ENCODE results near the gene CTNNB1.

The CTNNB1 gene

GRCh38 chr3:41237907-41238306 lies 38.6 kb downstream of the CTNNB1 start:
- POLR2A ChIA-PET: no interaction called here

GRCh38 chr3:41239587-41239986 lies 40.3 kb downstream of the CTNNB1 start:
- DNase-seq (ENCODE audit: low read depth, low spot score): no peak
- ChIA-PET POLR2A (no interaction called here), CTCF (no interaction called here)
- TF ChIP-seq CTCF (IDR thresholded peaks at IDR 0.05; ENCODE audit: insufficient read depth, low read length, missing control alignments): no peak
- H3K4me3 ChIP-seq (ENCODE audit: low read depth, low read length): no peak overlapping the region

More at GRCh38 chr3:41237907-41238306, 38.6 kb downstream of the CTNNB1 start:
- CTCF ChIA-PET: no interaction called here
- no peak overlapping the region for H3K4me3 ChIP-seq (ENCODE audit: low read depth, low read length)
- DNase-seq (ENCODE audit: low read depth, low spot score): no peak
- TF ChIP-seq CTCF (IDR thresholded peaks at IDR 0.05; ENCODE audit: insufficient read depth, low read length, missing control alignments): no peak

DNA sequence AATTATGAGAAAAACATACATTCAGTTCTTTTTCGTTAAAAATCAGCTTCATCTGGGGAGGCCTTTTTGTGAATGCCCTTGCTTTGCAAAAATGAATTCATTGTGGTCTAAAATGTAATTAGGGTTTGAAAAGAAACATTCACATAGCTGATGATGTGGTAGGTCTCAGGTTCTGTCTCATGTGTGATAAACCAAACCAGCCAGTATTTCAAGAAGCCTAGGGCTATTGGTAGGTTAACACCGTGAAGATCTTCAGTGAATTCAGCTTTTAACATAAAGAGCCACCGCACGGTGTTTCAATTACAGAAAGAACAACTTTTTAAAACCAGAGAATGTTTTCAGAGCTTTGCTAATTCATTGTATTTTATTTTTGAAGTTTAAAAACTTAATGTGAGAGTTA lies 41.9 kb downstream of the CTNNB1 start:
- no peak for TF ChIP-seq CTCF (IDR thresholded peaks at IDR 0.05; ENCODE audit: insufficient read depth, low read length, missing control alignments)
- CTCF ChIA-PET: interaction anchor here (1.4 kb wide), 1 partner anchor 475 kb away, joined by 4 read pairs; no protein-coding TSS in a partner anchor
- no peak overlapping the region for H3K4me3 ChIP-seq (ENCODE audit: low read depth, low read length)
- POLR2A ChIA-PET: no interaction called here
- no peak for DNase-seq (ENCODE audit: low read depth, low spot score)

GRCh38 chr3:41241800-41242571 lies 42.7 kb downstream of the CTNNB1 start:
- POLR2A ChIA-PET: no interaction called here
- no peak for DNase-seq (ENCODE audit: low read depth, low spot score)
- no peak for TF ChIP-seq CTCF (IDR thresholded peaks at IDR 0.05; ENCODE audit: insufficient read depth, low read length, missing control alignments)
- H3K4me3 ChIP-seq (ENCODE audit: low read depth, low read length): no peak overlapping the region
- CTCF ChIA-PET: interaction anchor here (1.4 kb wide), 1 partner anchor 474 kb away, joined by 4 read pairs; no protein-coding TSS in a partner anchor

GRCh38 chr3:41243183-41243582 lies 43.9 kb downstream of the CTNNB1 start:
- ChIA-PET CTCF (no interaction called here), POLR2A (no interaction called here)
- TF ChIP-seq CTCF (IDR thresholded peaks at IDR 0.05; ENCODE audit: insufficient read depth, low read length, missing control alignments): no peak
- no peak for DNase-seq (ENCODE audit: low read depth, low spot score)
- no peak overlapping the region for H3K4me3 ChIP-seq (ENCODE audit: low read depth, low read length)

- CTCF ChIA-PET: interaction anchor here (1.2 kb wide), 1 partner anchor 10 kb away, joined by 3 read pairs; no protein-coding TSS in a partner anchor
- TF ChIP-seq CTCF (IDR thresholded peaks at IDR 0.05; ENCODE audit: insufficient read depth, low read length, missing control alignments): no peak
- H3K4me3 ChIP-seq (ENCODE audit: low read depth, low read length): no peak overlapping the region
- POLR2A ChIA-PET: no interaction called here
- no peak for DNase-seq (ENCODE audit: low read depth, low spot score)
These were observed 45.5 kb downstream of the CTNNB1 start for GRCh38 chr3:41244620-41245336.
